ENCODE data around the gene CCDC88C.
A peak's percentile ranks its signal among the peaks of the same experiment; 100 is the strongest.

CCDC88C gene

DNA sequence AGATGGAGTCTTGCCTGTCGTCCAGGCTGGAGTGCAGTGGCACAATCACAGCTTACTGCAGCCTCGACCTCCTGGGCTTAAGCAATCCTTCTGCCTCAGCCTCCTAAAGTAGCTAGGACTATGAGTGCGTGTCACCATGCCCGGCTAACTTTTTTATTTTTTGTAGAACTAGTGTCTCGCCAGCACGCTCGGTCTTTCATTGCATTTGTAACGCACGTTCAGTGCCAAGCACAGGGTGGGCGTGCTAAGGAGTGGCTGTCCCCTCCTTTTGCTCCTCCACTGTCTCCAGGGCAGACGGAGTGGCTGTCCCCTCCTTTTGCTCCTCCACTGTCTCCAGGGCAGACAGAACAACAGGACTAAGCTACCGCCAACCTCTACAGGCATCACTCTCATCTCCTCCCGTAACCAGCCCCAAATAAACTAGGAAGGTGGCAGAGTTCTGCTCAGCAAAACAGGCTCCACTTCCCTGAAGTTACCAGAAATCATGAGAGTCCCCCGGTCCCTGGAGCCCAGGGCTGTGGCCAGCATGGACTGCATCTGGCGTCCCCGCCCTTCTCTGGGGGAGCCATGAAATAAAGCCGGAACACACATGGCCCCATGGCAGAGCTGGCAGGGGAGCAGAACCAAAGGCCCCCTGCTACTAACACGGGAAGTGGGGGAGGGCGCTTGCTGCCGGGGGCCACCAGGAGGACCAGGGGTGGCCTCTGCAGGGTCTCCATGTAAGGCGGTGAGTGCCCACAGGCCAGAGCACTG lies 60.2 kb downstream of the CCDC88C start:
- Histone ChIP-seq H3K9ac (ENCODE audit: low read depth, low read length) (no peak overlapping the region; the same call in 1 of the 2 replicates), H3K27me3 (ENCODE audit: insufficient read depth, low read length) (no peaks in the 10 kb centered on the region), H3K9me3 (ENCODE audit: insufficient read depth, low read depth, low read length) (no peaks in the 10 kb centered on the region), H3K27ac (ENCODE audit: low read depth, low read length) (no peak overlapping the region), H3K4me1 (ENCODE audit: insufficient read depth, low read length) (peaks cover 6% of the 10 kb centered on the region; the same call in 1 of the 2 replicates), H3K4me3 (ENCODE audit: low read length) (no peak overlapping the region), H3K36me3 (ENCODE audit: insufficient read depth, low read length) (peaks cover 16% of the 10 kb centered on the region; the same call in 1 of the 2 replicates)
- 91% methylated on average over 21 of the region's 21 CpGs for WGBS

DNA sequence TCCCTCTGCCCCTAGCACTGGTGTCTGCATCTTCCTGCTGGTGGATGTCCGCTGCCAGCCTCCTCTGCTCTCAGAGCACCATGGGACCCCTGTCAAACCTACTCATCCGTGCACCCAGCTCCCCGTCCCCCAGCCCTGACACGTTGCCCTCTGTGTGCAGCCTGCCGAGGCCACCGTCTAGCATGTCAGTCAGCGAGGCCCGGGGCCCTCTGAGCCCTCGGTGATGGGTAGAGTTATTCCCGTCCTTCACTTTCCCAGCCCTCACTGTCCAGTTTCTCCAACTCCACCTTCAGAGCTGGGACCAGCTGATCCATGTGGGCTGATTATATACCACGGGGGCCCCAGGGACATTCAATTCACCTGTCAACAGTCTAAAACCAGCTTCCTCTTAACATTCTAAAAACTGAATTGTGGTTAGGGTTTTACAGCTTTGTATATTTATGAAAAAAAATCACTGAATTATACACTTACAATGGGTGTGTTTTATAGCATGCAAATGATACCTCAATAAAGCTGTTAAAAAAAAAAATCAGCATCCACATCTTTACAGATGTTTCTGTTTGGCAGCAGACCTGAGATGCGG lies 61.3 kb downstream of the CCDC88C start:
- Histone ChIP-seq H3K36me3 (ENCODE audit: insufficient read depth, low read length) (peaks cover 16% of the 10 kb centered on the region; the same call in 1 of the 2 replicates), H3K27ac (ENCODE audit: low read depth, low read length) (no peak overlapping the region), H3K27me3 (ENCODE audit: insufficient read depth, low read length) (no peaks in the 10 kb centered on the region), H3K9ac (ENCODE audit: low read depth, low read length) (no peak overlapping the region), H3K4me3 (ENCODE audit: low read length) (no peak overlapping the region), H3K4me1 (ENCODE audit: insufficient read depth, low read length) (peaks cover 17% of the 10 kb centered on the region), H3K9me3 (ENCODE audit: insufficient read depth, low read depth, low read length) (no peaks in the 10 kb centered on the region)
- WGBS, result 90% methylated on average over 12 of the region's 12 CpGs

- H3K9ac ChIP-seq (ENCODE audit: low read depth, low read length), result no peak overlapping the region
Measured at GRCh38 chr14:91354979-91355685, 62.5 kb downstream of the CCDC88C start.

DNA sequence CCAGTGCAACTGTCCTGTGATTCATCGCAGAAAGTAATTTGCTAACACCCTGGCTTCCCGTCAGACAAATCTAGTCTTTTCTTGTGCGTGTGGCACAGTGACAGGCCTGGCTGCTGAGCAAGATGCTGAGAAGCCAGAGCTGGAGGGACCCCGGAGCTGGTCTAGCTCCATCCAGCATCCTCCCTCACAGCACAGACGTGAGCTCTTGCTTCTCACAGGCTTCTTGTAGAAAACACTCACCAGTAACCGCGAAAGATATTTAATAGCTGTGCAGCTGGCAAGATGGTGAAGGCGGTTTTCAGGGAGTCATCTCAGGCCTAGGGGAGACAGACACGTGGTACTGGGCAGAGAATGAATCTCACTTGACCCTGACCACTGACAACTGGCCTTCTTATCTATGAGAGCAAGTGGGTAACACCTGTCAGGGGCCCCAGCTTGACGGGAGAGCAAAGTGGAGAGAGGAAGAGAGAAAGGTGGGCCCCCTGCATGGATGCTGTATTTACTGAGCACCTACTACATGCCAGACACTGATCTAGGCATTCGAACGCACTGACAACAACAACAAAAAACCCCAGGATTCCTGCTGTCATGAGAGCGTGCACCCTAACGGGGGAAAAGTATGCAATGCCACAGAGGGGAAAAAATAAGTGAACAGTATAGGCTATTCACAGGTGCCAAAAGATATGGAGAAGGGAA lies 63.3 kb downstream of the CCDC88C start:
- Histone ChIP-seq H3K27me3 (ENCODE audit: insufficient read depth, low read length) (no peaks in the 10 kb centered on the region), H3K4me3 (ENCODE audit: low read length) (no peak overlapping the region), H3K4me1 (ENCODE audit: insufficient read depth, low read length) (peaks cover 17% of the 10 kb centered on the region), H3K9me3 (ENCODE audit: insufficient read depth, low read depth, low read length) (no peaks in the 10 kb centered on the region), H3K27ac (ENCODE audit: low read depth, low read length) (no peak overlapping the region), H3K9ac (ENCODE audit: low read depth, low read length) (no peak overlapping the region), H3K36me3 (ENCODE audit: insufficient read depth, low read length) (peaks cover 13% of the 10 kb centered on the region; the same call in 1 of the 2 replicates)
- WGBS, result 92% methylated on average over 14 of the region's 14 CpGs

More at GRCh38 chr14:91354979-91355685, 62.5 kb downstream of the CCDC88C start:
- Histone ChIP-seq H3K9me3 (ENCODE audit: insufficient read depth, low read depth, low read length) (no peaks in the 10 kb centered on the region), H3K36me3 (ENCODE audit: insufficient read depth, low read length) (peaks cover 16% of the 10 kb centered on the region; the same call in 1 of the 2 replicates), H3K27me3 (ENCODE audit: insufficient read depth, low read length) (no peaks in the 10 kb centered on the region), H3K4me3 (ENCODE audit: low read length) (no peak overlapping the region), H3K27ac (ENCODE audit: low read depth, low read length) (no peak overlapping the region), H3K4me1 (ENCODE audit: insufficient read depth, low read length) (peaks cover 17% of the 10 kb centered on the region)
- 84% methylated on average over 27 of the region's 27 CpGs for WGBS

GRCh38 chr14:91352728-91353692 lies 64.6 kb downstream of the CCDC88C start:
- peaks cover 27% of the 10 kb centered on the region for H3K4me1 ChIP-seq (ENCODE audit: insufficient read depth, low read length)

DNA sequence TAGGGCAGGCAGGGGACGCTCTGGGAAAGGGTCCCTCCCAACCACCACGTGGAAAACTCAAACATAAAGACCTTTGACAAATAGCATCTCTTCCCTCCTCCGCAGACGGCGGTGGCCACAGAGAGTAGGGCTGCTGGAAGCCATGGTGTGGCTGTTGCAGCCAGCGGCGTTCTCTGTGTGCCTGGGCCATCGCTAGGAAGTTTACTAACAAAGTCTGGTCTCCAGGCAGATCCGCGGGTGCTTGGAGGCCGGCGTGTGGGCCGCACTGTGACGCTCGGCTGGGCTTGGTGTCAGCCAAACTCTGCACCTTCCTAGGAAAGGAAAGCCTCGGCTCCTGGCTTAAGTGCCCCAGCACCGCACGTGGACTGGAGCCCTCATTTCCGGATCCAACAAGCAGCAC lies 65.6 kb downstream of the CCDC88C start:
- Histone ChIP-seq H3K27ac (ENCODE audit: low read depth, low read length) (0 out of 2 replicates have a peak overlapping the region, but pooled peaks have one; percentile 18), H3K9me3 (ENCODE audit: insufficient read depth, low read depth, low read length) (no peaks in the 10 kb centered on the region), H3K9ac (ENCODE audit: low read depth, low read length) (no peak overlapping the region), H3K4me3 (ENCODE audit: low read length) (no peak overlapping the region), H3K27me3 (ENCODE audit: insufficient read depth, low read length) (no peaks in the 10 kb centered on the region), H3K36me3 (ENCODE audit: insufficient read depth, low read length) (no peaks in the 10 kb centered on the region), H3K4me1 (ENCODE audit: insufficient read depth, low read length) (peaks cover 27% of the 10 kb centered on the region)
- 77% methylated on average over 19 of the region's 19 CpGs for WGBS

More at GRCh38 chr14:91352728-91353692, 64.6 kb downstream of the CCDC88C start:
- no peak overlapping the region for H3K27ac ChIP-seq (ENCODE audit: low read depth, low read length)
- 89% methylated on average over 17 of the region's 17 CpGs for WGBS
- no peaks in the 10 kb centered on the region for H3K9me3 ChIP-seq (ENCODE audit: insufficient read depth, low read depth, low read length)
- peaks cover 2% of the 10 kb centered on the region; the same call in 1 of the 2 replicates for H3K36me3 ChIP-seq (ENCODE audit: insufficient read depth, low read length)
- no peaks in the 10 kb centered on the region for H3K27me3 ChIP-seq (ENCODE audit: insufficient read depth, low read length)
- H3K4me3 ChIP-seq (ENCODE audit: low read length), result no peak overlapping the region
- H3K9ac ChIP-seq (ENCODE audit: low read depth, low read length), result no peak overlapping the region

GRCh38 chr14:91351512-91351862 lies 66.1 kb downstream of the CCDC88C start:
- peaks cover 27% of the 10 kb centered on the region for H3K4me1 ChIP-seq (ENCODE audit: insufficient read depth, low read length)

DNA sequence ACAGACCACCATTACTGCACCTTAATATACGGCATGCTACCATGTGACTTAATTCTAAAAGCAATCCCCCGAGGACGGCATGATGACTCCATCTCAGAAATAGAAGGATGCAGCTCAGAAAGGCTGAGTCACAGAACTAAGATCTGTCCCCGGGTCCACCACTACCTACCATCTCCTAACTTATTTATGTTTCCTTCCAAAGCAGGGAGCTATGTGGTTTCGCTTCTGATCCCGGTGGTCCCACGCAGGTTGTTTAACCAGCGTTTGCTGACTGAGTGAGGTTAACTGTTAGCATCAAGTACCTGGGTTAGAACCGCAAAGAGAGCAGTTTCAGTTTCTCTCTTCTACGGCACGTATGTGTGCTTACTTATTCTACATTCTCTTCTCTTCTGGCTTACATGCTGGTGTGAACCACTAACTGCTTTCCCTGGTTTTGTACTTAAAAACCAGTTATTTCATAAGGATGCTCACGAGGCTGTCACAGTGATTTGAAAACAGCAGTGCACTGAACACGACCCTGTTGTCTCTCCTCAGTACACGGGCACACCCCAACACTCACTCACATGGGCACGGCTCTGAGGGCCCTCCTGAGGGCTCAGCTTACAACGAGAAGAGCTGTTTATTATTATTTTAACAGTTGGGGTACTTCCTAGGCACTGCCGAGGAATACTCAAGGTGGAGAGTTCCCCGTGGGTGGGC lies 66.7 kb downstream of the CCDC88C start:
- Histone ChIP-seq H3K27me3 (ENCODE audit: insufficient read depth, low read length) (no peaks in the 10 kb centered on the region), H3K36me3 (ENCODE audit: insufficient read depth, low read length) (no peaks in the 10 kb centered on the region), H3K9ac (ENCODE audit: low read depth, low read length) (no peak overlapping the region), H3K27ac (ENCODE audit: low read depth, low read length) (no peak overlapping the region), H3K4me1 (ENCODE audit: insufficient read depth, low read length) (peaks cover 27% of the 10 kb centered on the region), H3K4me3 (ENCODE audit: low read length) (no peak overlapping the region), H3K9me3 (ENCODE audit: insufficient read depth, low read depth, low read length) (no peaks in the 10 kb centered on the region)
- 90% methylated on average over 18 of the region's 18 CpGs for WGBS

More at GRCh38 chr14:91351512-91351862, 66.1 kb downstream of the CCDC88C start:
- Histone ChIP-seq H3K27me3 (ENCODE audit: insufficient read depth, low read length) (no peaks in the 10 kb centered on the region), H3K36me3 (ENCODE audit: insufficient read depth, low read length) (no peaks in the 10 kb centered on the region), H3K9ac (ENCODE audit: low read depth, low read length) (no peak overlapping the region), H3K9me3 (ENCODE audit: insufficient read depth, low read depth, low read length) (no peaks in the 10 kb centered on the region), H3K27ac (ENCODE audit: low read depth, low read length) (no peak overlapping the region), H3K4me3 (ENCODE audit: low read length) (no peak overlapping the region)
- 87% methylated on average over 10 of the region's 10 CpGs for WGBS

DNA sequence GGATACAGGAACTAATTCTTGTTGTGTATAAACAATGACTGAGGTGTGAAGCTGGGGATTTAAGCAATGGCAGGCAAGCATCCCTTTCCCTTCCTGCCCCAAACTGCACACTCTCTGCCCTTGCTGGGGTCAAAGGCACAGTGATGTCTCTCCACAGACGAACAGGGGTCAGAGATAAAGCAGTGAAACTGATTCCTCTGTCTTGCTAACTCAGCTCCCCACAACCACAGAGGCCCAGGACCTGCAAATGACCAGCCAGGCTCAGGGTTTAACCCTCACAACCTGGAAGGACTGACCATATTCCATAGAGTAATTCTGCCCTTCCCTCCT lies 67.2 kb downstream of the CCDC88C start:
- H3K27me3 ChIP-seq (ENCODE audit: insufficient read depth, low read length), result no peaks in the 10 kb centered on the region
- H3K36me3 ChIP-seq (ENCODE audit: insufficient read depth, low read length), result no peaks in the 10 kb centered on the region
- 93% methylated on average over 1 of the region's 1 CpG for WGBS
- H3K27ac ChIP-seq (ENCODE audit: low read depth, low read length), result no peak overlapping the region
- peaks cover 25% of the 10 kb centered on the region for H3K4me1 ChIP-seq (ENCODE audit: insufficient read depth, low read length)
- H3K4me3 ChIP-seq (ENCODE audit: low read length), result no peak overlapping the region
- H3K9me3 ChIP-seq (ENCODE audit: insufficient read depth, low read depth, low read length), result no peaks in the 10 kb centered on the region
- H3K9ac ChIP-seq (ENCODE audit: low read depth, low read length), result no peak overlapping the region

Measured in HUES64 (cell line).